ENCODE results near the gene CACNG5.
"Not testable (repeated sequence)": the region's sequence is repeated elsewhere in the genome, so short reads cannot be mapped to it uniquely, and the experiment has no call there.

Gene CACNG5

GRCh38 chr17:66855204-66855603 is 20.3 kb downstream of the CACNG5 start:
- peak; percentile 32 for DNase-seq

- no peak for DNase-seq
These were observed 23.5 kb downstream of the CACNG5 start for GRCh38 chr17:66858226-66859083.

- DNase-seq: no peak
These were observed 24.4 kb downstream of the CACNG5 start for GRCh38 chr17:66859353-66859752.

- DNase-seq: no peak
These were observed 25.3 kb downstream of the CACNG5 start for GRCh38 chr17:66860204-66860603.

GRCh38 chr17:66863820-66864219 is 28.9 kb downstream of the CACNG5 start:
- DNase-seq: no peak

GRCh38 chr17:66865151-66865550 is 30.2 kb downstream of the CACNG5 start:
- no peak for DNase-seq

GRCh38 chr17:66873962-66874361 is 39.0 kb downstream of the CACNG5 start:
- no peak for DNase-seq

GRCh38 chr17:66884931-66885330 is 50.0 kb downstream of the CACNG5 start:
- DNase-seq: no peak

- no peak for DNase-seq
These were observed 50.5 kb downstream of the CACNG5 start for GRCh38 chr17:66885417-66885816.

- no peak for DNase-seq
These were observed 54.7 kb downstream of the CACNG5 start for GRCh38 chr17:66889480-66890230.

- DNase-seq: no peak
These were observed 57.3 kb downstream of the CACNG5 start for GRCh38 chr17:66892246-66892645.

- DNase-seq: no peak
These were observed 58.5 kb downstream of the CACNG5 start for GRCh38 chr17:66893382-66893781.

- no peak for DNase-seq
These were observed 58.9 kb downstream of the CACNG5 start for GRCh38 chr17:66893863-66894262.

GRCh38 chr17:66897141-66897540 is 62.2 kb downstream of the CACNG5 start:
- DNase-seq: no peak

- DNase-seq: no peak
These were observed 63.6 kb downstream of the CACNG5 start for GRCh38 chr17:66898536-66898935.

GRCh38 chr17:66900126-66901010 is 65.5 kb downstream of the CACNG5 start:
- no peak for DNase-seq

GRCh38 chr17:66903296-66903695 is 68.4 kb downstream of the CACNG5 start:
- not testable (repeated sequence) for DNase-seq

GRCh38 chr17:66903781-66904180 is 68.9 kb downstream of the CACNG5 start:
- DNase-seq: no peak

- no peak for DNase-seq
These were observed 70.1 kb downstream of the CACNG5 start for GRCh38 chr17:66904760-66905624.

GRCh38 chr17:66906321-66907278 is 71.7 kb downstream of the CACNG5 start:
- peak; percentile 46 for DNase-seq
